UCSD-AML1 (cell line): ENCODE results near the gene ST6GALNAC3.

Experiments
- DNase-seq: peaks from one replicate; lab custom pipeline; 2025; ENCODE audit not compliant: unreplicated experiment; lab: John Stamatoyannopoulos, UW

ST6GALNAC3 gene

GRCh38 chr1:76492752-76493430 lies 418.3 kb downstream of the ST6GALNAC3 start:
- no peak for DNase-seq

GRCh38 chr1:76494807-76495206 lies 420.3 kb downstream of the ST6GALNAC3 start:
- no peak for DNase-seq

- no peak for DNase-seq
Measured at GRCh38 chr1:76496871-76497270, 422.3 kb downstream of the ST6GALNAC3 start.

GRCh38 chr1:76500116-76500515 lies 425.6 kb downstream of the ST6GALNAC3 start:
- no peak for DNase-seq

- DNase-seq, result no peak
Measured at GRCh38 chr1:76501136-76501535, 426.6 kb downstream of the ST6GALNAC3 start.

- no peak for DNase-seq
Measured at GRCh38 chr1:76501586-76502219, 427.2 kb downstream of the ST6GALNAC3 start.

GRCh38 chr1:76503100-76503499 lies 428.6 kb downstream of the ST6GALNAC3 start:
- no peak for DNase-seq

- no peak for DNase-seq
Measured at GRCh38 chr1:76503736-76504135, 429.2 kb downstream of the ST6GALNAC3 start.

GRCh38 chr1:76507376-76507775 lies 432.8 kb downstream of the ST6GALNAC3 start:
- no peak for DNase-seq

GRCh38 chr1:76508871-76509270 lies 434.3 kb downstream of the ST6GALNAC3 start:
- no peak for DNase-seq

- no peak for DNase-seq
Measured at GRCh38 chr1:76510672-76511557, 436.4 kb downstream of the ST6GALNAC3 start.

- DNase-seq, result no peak
Measured at GRCh38 chr1:76511558-76512179, 437.1 kb downstream of the ST6GALNAC3 start.

GRCh38 chr1:76530953-76531352 lies 456.4 kb downstream of the ST6GALNAC3 start:
- DNase-seq, result no peak

- DNase-seq, result no peak
Measured at GRCh38 chr1:76541618-76542017, 467.1 kb downstream of the ST6GALNAC3 start.

GRCh38 chr1:76542359-76542758 lies 467.8 kb downstream of the ST6GALNAC3 start:
- no peak for DNase-seq

GRCh38 chr1:76543495-76543894 lies 468.9 kb downstream of the ST6GALNAC3 start:
- no peak for DNase-seq

GRCh38 chr1:76546354-76546933 lies 471.9 kb downstream of the ST6GALNAC3 start:
- DNase-seq, result no peak

GRCh38 chr1:76547916-76548315 lies 473.4 kb downstream of the ST6GALNAC3 start:
- DNase-seq, result no peak

- no peak for DNase-seq
Measured at GRCh38 chr1:76548513-76549100, 474.1 kb downstream of the ST6GALNAC3 start.

- DNase-seq, result no peak
Measured at GRCh38 chr1:76554283-76554682, 479.7 kb downstream of the ST6GALNAC3 start.

GRCh38 chr1:76562292-76562691 lies 487.7 kb downstream of the ST6GALNAC3 start:
- no peak for DNase-seq
